Spleen (tissue), 11 donors: ENCODE measurements around the gene SASH3. TPM values are rescaled to one million over a fixed set of nuclear protein-coding genes. Genes with fewer than 3 reads are reported as not detected.

Experiments used
- DNase-seq: peaks from one replicate; pipeline ENCODE4 v3.0.0-alpha.2; 2020
- H3K27ac ChIP-seq, 8 donors: fragments of 200-600 bp; sonication (generic) in 7 of 8; 1 replicate in 4 of 8; 2 replicates in 4 of 8; pipeline versions ENCODE4 v1.5.0 to v1.8.0; 2016 to 2021; ENCODE audit warnings: inconsistent platforms in 4 of 8, mild to moderate bottlenecking in 4 of 8, moderate library complexity in 1 of 8
- H3K27me3 ChIP-seq, 7 donors: fragments of 200-600 bp; sonication (generic) in 6 of 7; replicated peaks in 1 of 7; 1 replicate in 4 of 7; 2 replicates in 3 of 7; pipeline versions ENCODE4 v1.5.0 to v1.8.0; 2016 to 2021; ENCODE audit warnings: inconsistent platforms in 3 of 7, mild to moderate bottlenecking in 1 of 7
- H3K36me3 ChIP-seq, 6 donors: fragments of 200-600 bp; sonication (generic) in 5 of 6; 1 replicate in 4 of 6; 2 replicates in 2 of 6; pipeline versions ENCODE4 v1.5.0 to v1.8.0; 2016 to 2021; ENCODE audit warnings: inconsistent platforms in 2 of 6
- H3K4me1 ChIP-seq, 6 donors: fragments of 200-600 bp; sonication (generic) in 5 of 6; 1 replicate in 3 of 6; 2 replicates in 3 of 6; pipeline versions ENCODE4 v1.5.0 to v1.8.0; 2016 to 2021; ENCODE audit warnings: inconsistent platforms in 3 of 6
- H3K4me3 ChIP-seq, 8 donors: fragments of 200-600 bp; sonication (generic) in 7 of 8; 1 replicate in 4 of 8; 2 replicates in 4 of 8; pipeline versions ENCODE4 v1.5.0 to v1.8.0; 2016 to 2021; ENCODE audit warnings: inconsistent platforms in 4 of 8, mild to moderate bottlenecking in 4 of 8, moderate library complexity in 2 of 8
- H3K9me3 ChIP-seq, 8 donors: fragments of 200-600 bp; sonication (generic) in 7 of 8; 1 replicate in 4 of 8; 2 replicates in 4 of 8; pipeline versions ENCODE4 v1.5.0 to v1.8.0; 2016 to 2021; ENCODE audit warnings: inconsistent platforms in 4 of 8
- POLR2A ChIP-seq, 3 donors: fragments of 450-650 bp; IDR thresholded peaks; one replicate each; pipeline ENCODE4 v1.5.1; 2017; ENCODE audit warnings: antibody characterized with exemption in 3 of 3, mild to moderate bottlenecking in 1 of 3
- POLR2AphosphoS5 ChIP-seq, 3 donors: sonication (generic); formaldehyde crosslinking; IDR thresholded peaks; one replicate each; pipeline ENCODE4 v1.5.1; 2017; ENCODE audit warnings: antibody characterized with exemption in 3 of 3
- WGBS, 5 donors: extraction: QIAGEN DNeasy Blood & Tissue Kit in 3 of 5; methylation state at CpG; one replicate each; pipeline versions ENCODE4 v1.1.5 to v1.1.7; 2013 to 2018; 5-methylcytosine and 5-hydroxymethylcytosine counted together
- intact Hi-C: fragments of 100-400 bp; cut with DNase I; formaldehyde crosslinking; loops from one replicate; pipeline ENCODE4 v1.15.0; 2023; ENCODE audit warnings: low total_unique reads
- polyA plus RNA-seq, 3 donors: library from polyadenylated mRNA; stranded (reverse); fragments of 200-250 nt; gene quantifications; one replicate each; pipeline ENCODE4 v1.2.1, GENCODE V29; 2013
- total RNA-seq, 7 donors: library from RNA; depleted of rRNA in 3 of 7; stranded (reverse); fragments of >200 nt in 3 of 7; fragmentation: NEBNext Ultra II Directional in 4 of 7; extraction: Animal tissue kit (Norgen Biotek cat#: 25700) in 4 of 7; gene quantifications; one replicate each; pipeline versions ENCODE4 v1.1.0 to v1.2.1, GENCODE V29; 2016 to 2021
- TF ChIP-seq, protein P1 (sequence below), 11 experiments: fragments of 200-600 bp in 7 of 11; fragments of 450-650 bp in 4 of 11; sonication (generic) in 4 of 11; IDR thresholded peaks in 8 of 11; conservative IDR thresholded peaks in 3 of 11; 1 replicate in 7 of 11; 2 replicates in 4 of 11; pipeline versions ENCODE4 v1.4.0 to v1.8.0; 2016 to 2021; ENCODE audit warnings: antibody characterized with exemption in 11 of 11, inconsistent platforms in 4 of 11, mild to moderate bottlenecking in 1 of 11
- donor health status: healthy with polysubstance abuse.
- donor health status: DM: no; HTN: no; CAD: no; lungs with moderate emphysema.
- donor health status: DM: no; HTN: no; CAD: no.
- donor health status: Bipolar disorder and iron deficiency.
- donor health status: healthy.
- donor health status: DM: no; HTN: no; CAD: no.
- donor health status: DM: yes; HTN: yes; CAD: no.

SASH3 gene
- total and polyA plus RNA-seq, 10 donors: 111 to 204 (median 140) TPM

DNA sequence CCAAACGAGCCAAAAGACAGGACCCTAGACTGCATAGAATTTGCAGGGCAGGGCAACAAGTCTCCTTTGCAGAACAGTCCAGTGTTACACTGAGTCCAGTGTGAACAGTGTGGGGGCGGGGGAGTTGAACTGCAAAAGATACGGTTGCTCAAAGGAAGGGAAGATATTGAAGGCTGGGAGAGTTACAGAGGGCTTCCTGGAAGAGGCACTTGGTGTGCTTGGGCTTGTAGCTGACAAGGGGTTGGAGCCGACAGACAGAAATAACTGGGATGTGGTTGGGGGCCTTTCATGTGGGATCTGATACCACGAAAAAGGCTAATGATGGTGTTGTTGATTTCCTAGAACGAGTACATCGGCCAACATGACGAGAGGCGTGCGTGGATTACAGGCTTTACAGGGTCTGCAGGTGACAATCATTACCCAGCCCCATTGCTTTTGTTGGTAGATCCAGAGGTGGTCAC is 34.9 kb upstream of the SASH3 start:
- Histone ChIP-seq H3K27ac (no peak overlapping the region), H3K4me3 (no peak overlapping the region), H3K27me3 (no peaks in the 10 kb centered on the region), H3K36me3 (no peaks in the 10 kb centered on the region), H3K4me1 (peaks cover 0 to 21% (median 0%) of the 10 kb centered on the region in 6 donors), H3K9me3 (no peaks in the 10 kb centered on the region)
- no peak for DNase-seq
- TF ChIP-seq, protein P1, sequence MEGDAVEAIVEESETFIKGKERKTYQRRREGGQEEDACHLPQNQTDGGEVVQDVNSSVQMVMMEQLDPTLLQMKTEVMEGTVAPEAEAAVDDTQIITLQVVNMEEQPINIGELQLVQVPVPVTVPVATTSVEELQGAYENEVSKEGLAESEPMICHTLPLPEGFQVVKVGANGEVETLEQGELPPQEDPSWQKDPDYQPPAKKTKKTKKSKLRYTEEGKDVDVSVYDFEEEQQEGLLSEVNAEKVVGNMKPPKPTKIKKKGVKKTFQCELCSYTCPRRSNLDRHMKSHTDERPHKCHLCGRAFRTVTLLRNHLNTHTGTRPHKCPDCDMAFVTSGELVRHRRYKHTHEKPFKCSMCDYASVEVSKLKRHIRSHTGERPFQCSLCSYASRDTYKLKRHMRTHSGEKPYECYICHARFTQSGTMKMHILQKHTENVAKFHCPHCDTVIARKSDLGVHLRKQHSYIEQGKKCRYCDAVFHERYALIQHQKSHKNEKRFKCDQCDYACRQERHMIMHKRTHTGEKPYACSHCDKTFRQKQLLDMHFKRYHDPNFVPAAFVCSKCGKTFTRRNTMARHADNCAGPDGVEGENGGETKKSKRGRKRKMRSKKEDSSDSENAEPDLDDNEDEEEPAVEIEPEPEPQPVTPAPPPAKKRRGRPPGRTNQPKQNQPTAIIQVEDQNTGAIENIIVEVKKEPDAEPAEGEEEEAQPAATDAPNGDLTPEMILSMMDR (IDR thresholded peaks at IDR 0.05 in 8 of 11, conservative IDR thresholded peaks at IDR 0.05 in 3 of 11): no peak
- no peak for TF ChIP-seq POLR2A (IDR thresholded peaks at IDR 0.05)
- no peak for TF ChIP-seq POLR2AphosphoS5 (IDR thresholded peaks at IDR 0.05)
- intact Hi-C loops: no loop called here
- 48 to 77% (median 69%) methylated on average over 10 of the region's 10 CpGs for WGBS, 5 donors

DNA sequence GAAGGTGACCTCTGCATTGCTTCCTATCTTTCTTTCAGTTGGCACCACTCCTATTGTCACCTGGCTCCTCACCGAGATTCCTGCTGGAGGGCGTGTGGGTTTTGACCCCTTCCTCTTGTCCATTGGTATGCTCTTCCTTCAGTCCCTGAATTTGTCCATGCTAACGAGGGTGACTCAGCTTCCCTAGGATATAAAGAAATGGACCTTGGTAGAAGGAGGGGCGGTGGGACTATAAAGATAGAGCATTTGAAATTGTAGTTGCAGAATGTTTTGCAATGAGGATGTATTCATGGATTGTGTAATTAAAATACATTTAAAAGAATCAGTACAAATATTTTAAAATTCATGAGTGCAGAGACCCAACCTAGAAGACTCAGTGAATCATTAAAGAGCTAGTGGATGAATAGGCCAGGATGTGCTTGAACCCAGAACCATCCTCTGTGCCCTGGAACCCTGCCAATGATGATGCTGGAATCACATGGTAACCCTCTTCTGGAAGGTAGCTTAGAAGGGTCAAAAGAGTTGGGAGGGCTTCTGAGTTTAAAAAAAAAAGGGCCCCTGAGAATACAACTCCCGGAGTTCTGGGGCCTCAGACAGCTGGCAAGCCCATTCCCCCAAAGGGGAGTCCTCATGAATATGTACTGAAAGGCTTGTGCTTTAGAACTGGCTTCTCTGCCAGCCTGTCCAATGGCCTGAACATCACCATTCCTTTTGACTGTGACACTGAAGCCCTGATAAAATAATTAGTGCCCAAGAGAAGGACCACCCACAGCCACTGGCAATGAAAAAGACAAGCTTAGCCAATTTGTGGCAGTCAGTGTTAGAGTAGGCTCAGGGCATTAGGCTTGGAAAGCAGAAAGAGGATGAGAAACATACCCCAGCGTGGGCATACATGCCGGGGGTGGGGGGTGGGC is 32.9 kb upstream of the SASH3 start:
- WGBS, 5 donors: 63 to 83% (median 67%) methylated on average over 6 to 7 of the region's 7 CpGs
- H3K27ac ChIP-seq: no peak overlapping the region
- intact Hi-C loops: no loop called here
- no peaks in the 10 kb centered on the region for H3K36me3 ChIP-seq
- peaks cover 0 to 17% (median 0%) of the 10 kb centered on the region in 6 donors for H3K4me1 ChIP-seq
- no peak overlapping the region for H3K4me3 ChIP-seq
- no peak for TF ChIP-seq POLR2AphosphoS5 (IDR thresholded peaks at IDR 0.05)
- TF ChIP-seq, protein P1 (IDR thresholded peaks at IDR 0.05 in 8 of 11, conservative IDR thresholded peaks at IDR 0.05 in 3 of 11): no peak
- no peak for TF ChIP-seq POLR2A (IDR thresholded peaks at IDR 0.05)
- no peaks in the 10 kb centered on the region for H3K9me3 ChIP-seq
- no peak for DNase-seq
- no peaks in the 10 kb centered on the region for H3K27me3 ChIP-seq

DNA sequence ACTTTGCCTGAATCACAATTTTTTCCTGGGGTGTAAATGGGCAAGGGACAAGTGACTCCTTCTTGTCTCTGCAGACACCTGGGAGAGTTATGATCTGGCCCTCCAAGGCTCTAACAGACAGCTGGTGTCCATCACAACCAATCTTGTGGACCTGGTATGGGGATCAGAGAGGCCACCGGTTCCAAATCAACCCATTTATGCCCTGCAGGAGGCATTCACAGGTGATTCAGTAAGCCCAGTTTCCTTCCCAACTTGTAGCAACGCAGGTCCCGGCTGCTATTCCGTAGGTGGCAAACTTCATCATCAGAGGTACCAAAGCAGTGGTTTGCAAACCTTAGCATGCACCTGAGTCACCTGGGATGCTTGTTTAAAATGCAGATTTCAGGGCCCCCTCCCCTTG is 32.2 kb upstream of the SASH3 start:
- Histone ChIP-seq H3K27me3 (no peaks in the 10 kb centered on the region), H3K9me3 (no peaks in the 10 kb centered on the region), H3K4me3 (no peak overlapping the region), H3K36me3 (no peaks in the 10 kb centered on the region), H3K27ac (peak overlapping the region in 1 of 8 donors; percentile 50), H3K4me1 (peaks cover 0 to 12% (median 0%) of the 10 kb centered on the region in 6 donors)
- no peak for DNase-seq
- TF ChIP-seq POLR2AphosphoS5 (IDR thresholded peaks at IDR 0.05): no peak
- TF ChIP-seq, protein P1 (IDR thresholded peaks at IDR 0.05 in 8 of 11, conservative IDR thresholded peaks at IDR 0.05 in 3 of 11): no peak
- no peak for TF ChIP-seq POLR2A (IDR thresholded peaks at IDR 0.05)
- intact Hi-C loops: no loop called here
- WGBS, 5 donors: 79 to 94% (median 91%) methylated on average over 2 to 4 of the region's 4 CpGs

DNA sequence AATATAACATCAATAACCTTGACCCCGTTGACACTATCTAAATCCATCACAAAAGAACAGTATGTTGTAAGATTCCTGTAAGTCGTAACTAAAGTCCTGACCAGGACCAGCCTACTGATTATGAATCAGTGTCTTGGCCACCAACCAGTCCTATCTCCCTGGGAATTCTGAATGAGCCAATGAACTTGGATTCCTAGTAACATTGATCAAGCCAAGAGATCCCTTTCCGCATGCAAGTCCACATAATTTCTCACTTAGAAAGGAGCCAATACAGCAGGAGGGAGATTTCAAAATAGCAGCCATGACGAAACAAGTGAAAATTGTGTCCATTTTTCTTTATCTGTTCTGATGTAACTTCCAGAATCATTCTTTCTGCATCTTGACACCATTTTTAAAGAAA is 31.4 kb upstream of the SASH3 start:
- Histone ChIP-seq H3K27me3 (no peaks in the 10 kb centered on the region), H3K4me1 (peaks cover 0 to 4% (median 0%) of the 10 kb centered on the region in 6 donors), H3K9me3 (no peaks in the 10 kb centered on the region), H3K4me3 (no peak overlapping the region), H3K27ac (peak overlapping the region in 4 of 8 donors; percentile 30 to 50 (median 39)), H3K36me3 (no peaks in the 10 kb centered on the region)
- no peak for TF ChIP-seq POLR2A (IDR thresholded peaks at IDR 0.05)
- TF ChIP-seq, protein P1 (IDR thresholded peaks at IDR 0.05 in 8 of 11, conservative IDR thresholded peaks at IDR 0.05 in 3 of 11): no peak
- no peak for TF ChIP-seq POLR2AphosphoS5 (IDR thresholded peaks at IDR 0.05)
- WGBS, 5 donors: 46 to 80% (median 62%) methylated on average over 4 of the region's 4 CpGs
- no peak for DNase-seq
- intact Hi-C loops: no loop called here
